Measurements from ENCODE around the gene TMEM131.

The TMEM131 gene

GRCh38 chr2:97965116-97965515, 30.6 kb downstream of the TMEM131 start:
- H3K36me3 ChIP-seq (ENCODE audit: control insufficient read depth in 1 of 2, insufficient read depth in 2 of 2, low read depth in 1 of 2, low read length in 2 of 2): no peaks in the 10 kb centered on the region
- H3K4ac ChIP-seq (ENCODE audit: low read depth in 1 of 2, low read length in 2 of 2): no peak overlapping the region
- H2AK5ac ChIP-seq (ENCODE audit: low read length, severe bottlenecking): no peak overlapping the region
- H2BK12ac ChIP-seq (ENCODE audit: low read length in 2 of 2): no peak overlapping the region
- H2BK15ac ChIP-seq (ENCODE audit: low read depth, poor library complexity, severe bottlenecking): no peak overlapping the region
- no peak overlapping the region for H3K9ac ChIP-seq (ENCODE audit: low read length)
- H3K4me1 ChIP-seq (ENCODE audit: control insufficient read depth, insufficient read depth, low read depth, low read length): no peaks in the 10 kb centered on the region
- no peak overlapping the region for H3K23ac ChIP-seq (ENCODE audit: low read length in 2 of 2)
- no peak for DNase-seq
- H3K4me2 ChIP-seq (ENCODE audit: low read length, poor library complexity, severe bottlenecking): no peak overlapping the region
- H4K8ac ChIP-seq (ENCODE audit: low read length): no peak overlapping the region
- WGBS: 96% methylated on average over 12 of the region's 12 CpGs
- no peak overlapping the region for H2BK120ac ChIP-seq (ENCODE audit: low read depth, low read length)
- no peak overlapping the region for H3K14ac ChIP-seq (ENCODE audit: low read length in 2 of 2)
- no peak overlapping the region for H3K4me3 ChIP-seq (ENCODE audit: insufficient read depth in 1 of 2, low read depth in 1 of 2, low read length in 2 of 2)
- H2AFZ ChIP-seq (ENCODE audit: low read depth, low read length): no peak overlapping the region
- peaks cover 19% of the 10 kb centered on the region for H3K79me1 ChIP-seq (replicated peaks; ENCODE audit: low read length, poor library complexity, severe bottlenecking)
- H3K27ac ChIP-seq (ENCODE audit: low read length, poor library complexity, severe bottlenecking): no peak overlapping the region
- H3K18ac ChIP-seq (ENCODE audit: low read depth in 1 of 2, low read length in 2 of 2): no peak overlapping the region
- H3K9me3 ChIP-seq (ENCODE audit: control insufficient read depth, low read length): no peaks in the 10 kb centered on the region
- H4K91ac ChIP-seq (ENCODE audit: low read length): no peak overlapping the region
- H3K27me3 ChIP-seq (ENCODE audit: control insufficient read depth in 1 of 2, insufficient read depth in 1 of 2, low read length in 2 of 2): no peaks in the 10 kb centered on the region
- no peak overlapping the region for H2BK5ac ChIP-seq (ENCODE audit: low read depth, low read length, poor library complexity, severe bottlenecking)

- Histone ChIP-seq H4K8ac (ENCODE audit: low read length) (no peak overlapping the region), H2BK15ac (ENCODE audit: low read depth, poor library complexity, severe bottlenecking) (no peak overlapping the region), H3K4me1 (ENCODE audit: control insufficient read depth, insufficient read depth, low read depth, low read length) (no peaks in the 10 kb centered on the region), H3K4me2 (ENCODE audit: low read length, poor library complexity, severe bottlenecking) (no peak overlapping the region), H3K36me3 (ENCODE audit: control insufficient read depth in 1 of 2, insufficient read depth in 2 of 2, low read depth in 1 of 2, low read length in 2 of 2) (no peaks in the 10 kb centered on the region), H2AK5ac (ENCODE audit: low read length, severe bottlenecking) (no peak overlapping the region), H3K27ac (ENCODE audit: low read length, poor library complexity, severe bottlenecking) (no peak overlapping the region), H3K14ac (ENCODE audit: low read length in 2 of 2) (no peak overlapping the region), H2BK5ac (ENCODE audit: low read depth, low read length, poor library complexity, severe bottlenecking) (no peak overlapping the region), H2BK12ac (ENCODE audit: low read length in 2 of 2) (no peak overlapping the region), H3K4ac (ENCODE audit: low read depth in 1 of 2, low read length in 2 of 2) (no peak overlapping the region), H3K27me3 (ENCODE audit: control insufficient read depth in 1 of 2, insufficient read depth in 1 of 2, low read length in 2 of 2) (no peaks in the 10 kb centered on the region), H3K4me3 (ENCODE audit: insufficient read depth in 1 of 2, low read depth in 1 of 2, low read length in 2 of 2) (no peak overlapping the region), H3K79me1 (replicated peaks; ENCODE audit: low read length, poor library complexity, severe bottlenecking) (peaks cover 19% of the 10 kb centered on the region), H4K91ac (ENCODE audit: low read length) (no peak overlapping the region), H2AFZ (ENCODE audit: low read depth, low read length) (no peak overlapping the region), H3K23ac (ENCODE audit: low read length in 2 of 2) (no peak overlapping the region), H3K9ac (ENCODE audit: low read length) (no peak overlapping the region), H3K9me3 (ENCODE audit: control insufficient read depth, low read length) (no peaks in the 10 kb centered on the region), H2BK120ac (ENCODE audit: low read depth, low read length) (no peak overlapping the region), H3K18ac (ENCODE audit: low read depth in 1 of 2, low read length in 2 of 2) (no peak overlapping the region)
- WGBS: 81% methylated on average over 1 of the region's 1 CpG
- DNase-seq: no peak
Measured at GRCh38 chr2:97963880-97964279, 31.9 kb downstream of the TMEM131 start.

- Histone ChIP-seq H2BK120ac (ENCODE audit: low read depth, low read length) (no peak overlapping the region), H3K36me3 (ENCODE audit: control insufficient read depth in 1 of 2, insufficient read depth in 2 of 2, low read depth in 1 of 2, low read length in 2 of 2) (no peaks in the 10 kb centered on the region), H3K27ac (ENCODE audit: low read length, poor library complexity, severe bottlenecking) (no peak overlapping the region), H3K18ac (ENCODE audit: low read depth in 1 of 2, low read length in 2 of 2) (no peak overlapping the region), H3K4me1 (ENCODE audit: control insufficient read depth, insufficient read depth, low read depth, low read length) (no peaks in the 10 kb centered on the region), H3K4me3 (ENCODE audit: insufficient read depth in 1 of 2, low read depth in 1 of 2, low read length in 2 of 2) (no peak overlapping the region), H3K9me3 (ENCODE audit: control insufficient read depth, low read length) (no peaks in the 10 kb centered on the region), H3K4me2 (ENCODE audit: low read length, poor library complexity, severe bottlenecking) (no peak overlapping the region), H3K9ac (ENCODE audit: low read length) (no peak overlapping the region), H2BK15ac (ENCODE audit: low read depth, poor library complexity, severe bottlenecking) (no peak overlapping the region), H3K14ac (ENCODE audit: low read length in 2 of 2) (no peak overlapping the region), H2AK5ac (ENCODE audit: low read length, severe bottlenecking) (no peak overlapping the region), H3K27me3 (ENCODE audit: control insufficient read depth in 1 of 2, insufficient read depth in 1 of 2, low read length in 2 of 2) (no peaks in the 10 kb centered on the region), H3K23ac (ENCODE audit: low read length in 2 of 2) (no peak overlapping the region), H4K8ac (ENCODE audit: low read length) (no peak overlapping the region), H4K91ac (ENCODE audit: low read length) (no peak overlapping the region), H3K79me1 (replicated peaks; ENCODE audit: low read length, poor library complexity, severe bottlenecking) (peaks cover 20% of the 10 kb centered on the region), H2AFZ (ENCODE audit: low read depth, low read length) (no peak overlapping the region), H3K4ac (ENCODE audit: low read depth in 1 of 2, low read length in 2 of 2) (no peak overlapping the region), H2BK12ac (ENCODE audit: low read length in 2 of 2) (no peak overlapping the region), H2BK5ac (ENCODE audit: low read depth, low read length, poor library complexity, severe bottlenecking) (no peak overlapping the region)
- DNase-seq: no peak
Measured at GRCh38 chr2:97963079-97963406, 32.7 kb downstream of the TMEM131 start.

- H2AK5ac ChIP-seq (ENCODE audit: low read length, severe bottlenecking): no peak overlapping the region
- no peak overlapping the region for H3K23ac ChIP-seq (ENCODE audit: low read length in 2 of 2)
- no peak overlapping the region for H2BK15ac ChIP-seq (ENCODE audit: low read depth, poor library complexity, severe bottlenecking)
- H2BK5ac ChIP-seq (ENCODE audit: low read depth, low read length, poor library complexity, severe bottlenecking): no peak overlapping the region
- 80% methylated on average over 5 of the region's 5 CpGs for WGBS
- H3K4me1 ChIP-seq (ENCODE audit: control insufficient read depth, insufficient read depth, low read depth, low read length): peaks cover 2% of the 10 kb centered on the region
- no peaks in the 10 kb centered on the region for H3K9me3 ChIP-seq (ENCODE audit: control insufficient read depth, low read length)
- H2BK120ac ChIP-seq (ENCODE audit: low read depth, low read length): no peak overlapping the region
- no peak overlapping the region for H3K18ac ChIP-seq (ENCODE audit: low read depth in 1 of 2, low read length in 2 of 2)
- H2BK12ac ChIP-seq (ENCODE audit: low read length in 2 of 2): no peak overlapping the region
- DNase-seq: no peak
- no peaks in the 10 kb centered on the region for H3K27me3 ChIP-seq (ENCODE audit: control insufficient read depth in 1 of 2, insufficient read depth in 1 of 2, low read length in 2 of 2)
- H3K4me2 ChIP-seq (ENCODE audit: low read length, poor library complexity, severe bottlenecking): no peak overlapping the region
- no peak overlapping the region for H3K4me3 ChIP-seq (ENCODE audit: insufficient read depth in 1 of 2, low read depth in 1 of 2, low read length in 2 of 2)
- no peak overlapping the region for H4K8ac ChIP-seq (ENCODE audit: low read length)
- H3K4ac ChIP-seq (ENCODE audit: low read depth in 1 of 2, low read length in 2 of 2): no peak overlapping the region
- H3K9ac ChIP-seq (ENCODE audit: low read length): no peak overlapping the region
- H3K79me1 ChIP-seq (replicated peaks; ENCODE audit: low read length, poor library complexity, severe bottlenecking): peaks cover 19% of the 10 kb centered on the region
- no peak overlapping the region for H3K14ac ChIP-seq (ENCODE audit: low read length in 2 of 2)
- no peak overlapping the region for H2AFZ ChIP-seq (ENCODE audit: low read depth, low read length)
- no peak overlapping the region for H4K91ac ChIP-seq (ENCODE audit: low read length)
- no peak overlapping the region for H3K27ac ChIP-seq (ENCODE audit: low read length, poor library complexity, severe bottlenecking)
- no peaks in the 10 kb centered on the region for H3K36me3 ChIP-seq (ENCODE audit: control insufficient read depth in 1 of 2, insufficient read depth in 2 of 2, low read depth in 1 of 2, low read length in 2 of 2)
Measured at GRCh38 chr2:97961534-97961933, 34.2 kb downstream of the TMEM131 start.
